Neural progenitor cell (in vitro differentiated cells): ENCODE measurements around the gene UBL5. TPM values are rescaled to one million over a fixed set of nuclear protein-coding genes. Genes with fewer than 3 reads are reported as not detected.

Experiments
- DNase-seq: peaks from one replicate; pipeline ENCODE4 v3.0.0-alpha.2; 2016; ENCODE audit warnings: low spot score
- H2AFZ ChIP-seq: fragments of 200-600 bp; sonication (generic); replicated peaks from 2 replicates; pipeline ENCODE4 v1.6.1; 2016; ENCODE audit warnings: antibody characterized with exemption
- H3F3A ChIP-seq: fragments of 200-600 bp; sonication (generic); 2 replicates; pipeline ENCODE4 v1.6.1; 2016; ENCODE audit warnings: antibody characterized with exemption, low read depth
- H3K27ac ChIP-seq: fragments of 200-600 bp; sonication (generic); 2 replicates; pipeline ENCODE4 v1.5.1; 2016; ENCODE audit warnings: mild to moderate bottlenecking
- H3K27me3 ChIP-seq: fragments of 200-600 bp; sonication (generic); 2 replicates; pipeline ENCODE4 v1.6.1; 2016; ENCODE audit warnings: mild to moderate bottlenecking, moderate library complexity
- H3K36me3 ChIP-seq: fragments of 200-600 bp; sonication (generic); 2 replicates; pipeline ENCODE4 v1.5.1; 2016
- H3K4me1 ChIP-seq: fragments of 200-600 bp; sonication (generic); 2 replicates; pipeline ENCODE4 v1.6.1; 2016; ENCODE audit warnings: mixed run types
- H3K4me2 ChIP-seq: fragments of 200-600 bp; sonication (generic); 2 replicates; pipeline ENCODE4 v1.6.1; 2016
- H3K4me3 ChIP-seq: fragments of 200-600 bp; sonication (generic); 2 replicates; pipeline ENCODE4 v1.5.1; 2016
- H3K79me2 ChIP-seq: fragments of 200-600 bp; sonication (generic); 2 replicates; pipeline ENCODE4 v1.6.1; 2016; ENCODE audit warnings: low read depth
- H3K9ac ChIP-seq: fragments of 200-600 bp; sonication (generic); 2 replicates; pipeline ENCODE4 v1.6.1; 2016
- H3K9me3 ChIP-seq: fragments of 200-600 bp; sonication (generic); 2 replicates; pipeline ENCODE4 v1.5.1; 2016; ENCODE audit warnings: low read depth
- H4K20me1 ChIP-seq: fragments of 200-600 bp; sonication (generic); 2 replicates; pipeline ENCODE4 v1.6.1; 2016; ENCODE audit warnings: low read depth
- H3K27ac Mint-ChIP-seq: 3 replicates; pipeline ENCODE4 v1.8.0; 2021; ENCODE audit warnings: mixed read lengths
- H3K27me3 Mint-ChIP-seq: 2 replicates; pipeline ENCODE4 v1.8.0; 2022; ENCODE audit warnings: low read depth, mild to moderate bottlenecking, inconsistent platforms, moderate library complexity, mixed read lengths; ENCODE audit not compliant: insufficient read depth
- H3K36me3 Mint-ChIP-seq: 3 replicates; pipeline ENCODE4 v1.8.0; 2021; ENCODE audit warnings: mixed read lengths
- H3K4me1 Mint-ChIP-seq: 3 replicates; pipeline ENCODE4 v1.8.0; 2021; ENCODE audit warnings: mixed read lengths
- H3K4me3 Mint-ChIP-seq: 3 replicates; pipeline ENCODE4 v1.8.0; 2021; ENCODE audit warnings: mild to moderate bottlenecking, moderate library complexity, mixed read lengths
- H3K9me3 Mint-ChIP-seq: 3 replicates; pipeline ENCODE4 v1.8.0; 2020; ENCODE audit warnings: mixed read lengths
- CTCF ChIP-seq: fragments of 200-600 bp; sonication (generic); IDR thresholded peaks from 2 replicates; pipeline ENCODE4 v1.5.1; 2017; ENCODE audit warnings: antibody characterized with exemption, mild to moderate bottlenecking
- EZH2 ChIP-seq: fragments of 200-600 bp; sonication (generic); IDR thresholded peaks from 2 replicates; pipeline ENCODE4 v1.6.1; 2017; ENCODE audit warnings: antibody characterized with exemption, mild to moderate bottlenecking, moderate library complexity
- EZH2phosphoT487 ChIP-seq: fragments of 200-600 bp; sonication (generic); IDR thresholded peaks from 2 replicates; pipeline ENCODE4 v1.6.1; 2017; ENCODE audit warnings: antibody characterized with exemption
- total RNA-seq: library from RNA; depleted of rRNA; stranded (reverse); fragments of >200 nt; gene quantifications from 2 replicates; pipeline ENCODE4 v1.2.3, GENCODE V29; 2015; ENCODE audit warnings: low replicate concordance

UBL5 gene
- total RNA-seq, 1 donor from 2014 or later, result 628 TPM

GRCh38 chr19:9856609-9857008, 28.9 kb downstream of the UBL5 start:
- Mint-ChIP-seq H3K4me1 (no peaks in the 10 kb centered on the region), H3K4me3 (no peak overlapping the region), H3K36me3 (peaks cover 16% of the 10 kb centered on the region), H3K9me3 (peaks cover 2% of the 10 kb centered on the region), H3K27ac (no peak overlapping the region), H3K27me3 (peaks cover 8% of the 10 kb centered on the region)
- H4K20me1 ChIP-seq, result no peaks in the 10 kb centered on the region
- DNase-seq, result no peak
- TF ChIP-seq EZH2, result no peak
- TF ChIP-seq CTCF, result no peak
- no peak for TF ChIP-seq EZH2phosphoT487
- no peak overlapping the region for H3K27ac ChIP-seq
- H3K36me3 ChIP-seq, result no peaks in the 10 kb centered on the region
- no peak overlapping the region for H3K4me2 ChIP-seq
- no peak overlapping the region for H3K4me3 ChIP-seq
- no peak overlapping the region for H3K9ac ChIP-seq
- H3K4me1 ChIP-seq, result no peaks in the 10 kb centered on the region
- H3K27me3 ChIP-seq, result no peaks in the 10 kb centered on the region
- no peaks in the 10 kb centered on the region for H3F3A ChIP-seq
- no peaks in the 10 kb centered on the region for H3K79me2 ChIP-seq
- H3K9me3 ChIP-seq, result no peaks in the 10 kb centered on the region
- no peak overlapping the region for H2AFZ ChIP-seq

GRCh38 chr19:9857076-9857721, 29.5 kb downstream of the UBL5 start:
- peaks cover 16% of the 10 kb centered on the region for H3K36me3 Mint-ChIP-seq
- Histone ChIP-seq H4K20me1 (no peaks in the 10 kb centered on the region), H3K27ac (no peak overlapping the region), H3K4me1 (no peaks in the 10 kb centered on the region), H3K9me3 (no peaks in the 10 kb centered on the region), H3K9ac (no peak overlapping the region), H3K27me3 (no peaks in the 10 kb centered on the region), H3F3A (no peaks in the 10 kb centered on the region), H3K36me3 (no peaks in the 10 kb centered on the region), H3K79me2 (no peaks in the 10 kb centered on the region), H3K4me2 (no peak overlapping the region), H3K4me3 (no peak overlapping the region), H2AFZ (no peak overlapping the region)
- peak overlapping the region; percentile 14 for H3K4me3 Mint-ChIP-seq
- H3K27me3 Mint-ChIP-seq, result peaks cover 8% of the 10 kb centered on the region
- peaks cover 2% of the 10 kb centered on the region for H3K9me3 Mint-ChIP-seq
- DNase-seq, result no peak
- no peaks in the 10 kb centered on the region for H3K4me1 Mint-ChIP-seq
- no peak for TF ChIP-seq EZH2
- no peak overlapping the region for H3K27ac Mint-ChIP-seq

GRCh38 chr19:9857920-9858746, 30.4 kb downstream of the UBL5 start:
- DNase-seq, result no peak
- Histone ChIP-seq H3K9me3 (no peaks in the 10 kb centered on the region), H3K4me3 (no peak overlapping the region), H3K36me3 (no peaks in the 10 kb centered on the region), H3K27ac (no peak overlapping the region), H3K4me2 (no peak overlapping the region), H3K79me2 (no peaks in the 10 kb centered on the region), H3K9ac (no peak overlapping the region), H3K4me1 (no peaks in the 10 kb centered on the region), H2AFZ (no peak overlapping the region), H3K27me3 (no peaks in the 10 kb centered on the region), H4K20me1 (no peaks in the 10 kb centered on the region), H3F3A (no peaks in the 10 kb centered on the region)
- no peak for TF ChIP-seq CTCF
- TF ChIP-seq EZH2, result no peak
- TF ChIP-seq EZH2phosphoT487, result no peak
- peaks cover 16% of the 10 kb centered on the region for H3K36me3 Mint-ChIP-seq
- peaks cover 10% of the 10 kb centered on the region for H3K27me3 Mint-ChIP-seq
- no peak overlapping the region for H3K27ac Mint-ChIP-seq
- no peaks in the 10 kb centered on the region for H3K4me1 Mint-ChIP-seq
- H3K9me3 Mint-ChIP-seq, result peaks cover 2% of the 10 kb centered on the region
- no peak overlapping the region for H3K4me3 Mint-ChIP-seq

- Mint-ChIP-seq H3K27ac (no peak overlapping the region), H3K36me3 (peaks cover 15% of the 10 kb centered on the region), H3K9me3 (peaks cover 2% of the 10 kb centered on the region), H3K4me1 (no peaks in the 10 kb centered on the region), H3K4me3 (no peak overlapping the region), H3K27me3 (peaks cover 10% of the 10 kb centered on the region)
- H2AFZ ChIP-seq, result no peak overlapping the region
- H4K20me1 ChIP-seq, result no peaks in the 10 kb centered on the region
- DNase-seq, result no peak
- H3K79me2 ChIP-seq, result no peaks in the 10 kb centered on the region
- no peaks in the 10 kb centered on the region for H3F3A ChIP-seq
- H3K4me1 ChIP-seq, result no peaks in the 10 kb centered on the region
- no peaks in the 10 kb centered on the region for H3K27me3 ChIP-seq
- H3K4me3 ChIP-seq, result no peak overlapping the region
- H3K4me2 ChIP-seq, result no peak overlapping the region
- H3K9me3 ChIP-seq, result no peaks in the 10 kb centered on the region
- TF ChIP-seq CTCF (no peak), EZH2phosphoT487 (no peak)
- H3K36me3 ChIP-seq, result no peaks in the 10 kb centered on the region
- no peak overlapping the region for H3K9ac ChIP-seq
- no peak overlapping the region for H3K27ac ChIP-seq
These were observed 31.0 kb downstream of the UBL5 start for GRCh38 chr19:9858766-9859165.
